ENCODE results near the gene BACH2. TPM values are rescaled to one million over a fixed set of nuclear protein-coding genes. Genes with fewer than 3 reads are reported as not detected.

The BACH2 gene
- total and polyA plus RNA-seq, 9 of the 15 experiments (the other 6 are each of a cell fraction or from before 2014, with no cell fraction given): 0.06 to 3.1 (median 0.59) TPM

- Histone ChIP-seq H3K4me3 (no peak overlapping the region), H3K27ac (ENCODE audit: extremely low read depth, low read depth, low read length) (no peak overlapping the region), H2AFZ (ENCODE audit: low read depth, low read length) (no peak overlapping the region), H3K9me3 (replicated peaks; ENCODE audit: control insufficient read depth, insufficient read depth, low read depth, low read length) (no peaks in the 10 kb centered on the region), H3K4me1 (replicated peaks in 1 of 2; ENCODE audit: control insufficient read depth in 2 of 2, insufficient read depth in 2 of 2, low read length in 2 of 2) (no peaks in the 10 kb centered on the region), H3K9ac (ENCODE audit: insufficient read depth in 1 of 2, low read depth in 2 of 2, low read length in 2 of 2) (no peak overlapping the region), H3K9me1 (ENCODE audit: control insufficient read depth, insufficient read depth, low read length) (no peaks in the 10 kb centered on the region), H3K4me2 (ENCODE audit: insufficient read depth, low read length) (no peak overlapping the region), H3K79me2 (ENCODE audit: control insufficient read depth, insufficient read depth, low read length) (no peaks in the 10 kb centered on the region), H3K27me3 (ENCODE audit: control insufficient read depth in 2 of 2, insufficient read depth in 2 of 2, low read length in 2 of 2) (no peaks in the 10 kb centered on the region; a peak in 1 of 5 replicates), H3K36me3 (ENCODE audit: control insufficient read depth, insufficient read depth, low read length) (no peaks in the 10 kb centered on the region), H4K20me1 (replicated peaks; ENCODE audit: control insufficient read depth, insufficient read depth, low read length) (no peaks in the 10 kb centered on the region)
- CTCF ChIA-PET (ENCODE audit: low intra/inter-chr PET ratio): no interaction called here
- intact Hi-C loops (cut with micrococcal nuclease): no loop called here
- ATAC-seq: no peak
- WGBS (ENCODE audit: insufficient coverage, low coverage, missing lambda C conversion rate): 0% methylated on average over 2 of the region's 2 CpGs
- DNase-seq (ENCODE audit: extremely low read depth in 1 of 4, low spot score in 3 of 4): no peak
- TF ChIP-seq ZNF318 (IDR thresholded peaks at IDR 0.05; ENCODE audit: borderline replicate concordance in 1 of 2, low read depth in 1 of 2) (no peak), POLR2B (IDR thresholded peaks at IDR 0.05; ENCODE audit: low read depth, partially characterized antibody) (no peak), SP2 (IDR thresholded peaks at IDR 0.05; ENCODE audit: extremely low read depth, low read depth, low read length, poor library complexity, severe bottlenecking) (no peak), BRF2 (IDR thresholded peaks at IDR 0.05; ENCODE audit: borderline replicate concordance, insufficient read depth, insufficient read length) (no peak)
- FAIRE-seq: no peak
- in situ Hi-C loops (cut with MboI): no loop called here
- POLR2A ChIA-PET: interaction anchor here (0.6 to 0.9 kb wide), 2 partner anchors 9 to 11 kb away, joined by 3 to 5 read pairs; no protein-coding TSS in a partner anchor
- BruUV-seq (replicated peaks): no TSS peak
Observed at GRCh38 chr6:90264561-90264960, 32.1 kb downstream of the BACH2 start.

Data from K562 (cell line).